ENCODE results near the gene PDCD2L.
"Not testable (repeated sequence)": the region's sequence is repeated elsewhere in the genome, so short reads cannot be mapped to it uniquely, and the experiment has no call there.

Gene PDCD2L

DNA sequence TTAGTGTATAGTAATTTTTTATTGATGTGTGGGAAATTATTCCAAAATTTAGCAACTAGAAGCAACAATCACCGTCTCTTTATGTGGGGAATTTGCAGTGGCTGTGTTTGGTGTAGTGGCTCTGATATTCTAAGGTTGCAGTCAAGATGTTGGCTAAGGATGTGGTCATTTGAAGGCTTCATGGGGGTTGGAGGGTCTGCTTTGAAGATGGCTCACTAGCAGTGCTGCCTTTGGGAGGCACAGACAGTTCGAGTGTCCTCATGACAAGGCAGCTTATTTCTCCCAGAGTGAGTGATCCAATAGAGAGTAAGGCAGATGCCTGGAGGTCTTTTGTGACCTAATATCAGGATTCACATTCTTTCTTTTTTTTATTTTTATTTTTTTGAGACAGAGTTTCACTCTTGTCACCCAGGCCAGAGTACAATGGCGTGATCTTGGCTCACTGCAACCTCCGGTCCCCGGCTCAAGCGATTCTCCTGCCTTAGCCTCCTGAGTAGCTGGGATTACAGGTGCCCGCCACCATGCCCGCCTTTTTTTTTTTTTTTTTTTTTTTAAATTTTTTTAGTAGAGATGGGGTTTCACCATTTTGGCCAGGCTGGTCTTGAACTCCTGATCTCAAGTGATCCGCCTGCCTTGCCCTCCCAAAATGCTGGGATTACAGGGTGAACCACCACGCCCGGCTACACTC lies 30.5 kb upstream of the PDCD2L start:
- DNase-seq (ENCODE audit: low read depth in 2 of 2) = no peak

DNA sequence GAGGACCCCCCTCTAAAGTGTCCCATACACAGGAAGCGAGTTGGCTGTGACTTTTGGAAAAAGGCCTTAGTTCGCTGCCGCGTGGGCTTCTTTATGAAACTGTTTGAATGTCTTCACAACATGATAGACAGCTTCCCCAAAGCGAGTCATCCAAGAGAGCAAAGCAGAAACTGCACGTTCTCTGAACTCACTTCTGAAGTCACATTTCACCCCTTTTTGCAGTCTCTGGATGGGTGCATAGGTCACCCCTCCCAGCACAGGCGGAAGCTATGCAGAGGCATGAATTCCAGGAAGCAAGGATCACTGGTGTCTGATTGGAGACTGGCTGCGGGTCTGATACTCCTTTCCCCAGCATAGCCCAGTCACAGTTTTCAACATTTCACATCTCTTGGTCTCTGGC lies 28.6 kb upstream of the PDCD2L start:
- DNase-seq (ENCODE audit: low read depth in 2 of 2) = no peak

DNA sequence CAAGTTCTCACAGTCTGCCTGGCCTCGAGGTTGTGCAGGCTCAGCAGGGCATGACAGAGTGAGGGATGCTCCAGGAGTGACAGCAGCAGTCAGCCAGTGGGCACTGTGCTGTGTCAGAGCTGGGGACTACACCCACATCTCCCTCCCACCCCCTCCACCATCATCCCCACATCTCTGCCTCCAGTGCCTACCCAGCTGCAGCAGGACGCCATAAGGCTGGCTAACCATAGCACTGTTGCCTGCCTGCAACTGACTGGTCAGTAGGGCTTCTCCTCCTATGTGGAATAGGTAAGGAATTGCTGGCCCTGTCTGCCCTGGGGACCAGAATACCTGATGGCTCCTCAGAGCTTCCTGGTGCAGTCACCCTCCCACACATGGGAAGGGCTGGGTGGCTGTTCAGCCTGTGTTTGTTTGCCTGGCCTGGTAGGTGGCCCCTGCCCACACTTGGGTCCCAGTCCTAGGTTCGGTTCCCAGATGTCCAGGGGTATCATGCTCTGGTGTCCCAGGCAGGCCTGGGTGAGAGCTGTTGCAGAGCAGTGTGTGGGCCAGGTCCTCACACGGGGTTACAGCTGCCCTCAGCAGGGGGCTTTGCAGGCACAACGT lies 23.5 kb upstream of the PDCD2L start:
- DNase-seq (ENCODE audit: low read depth in 2 of 2) = no peak

DNA sequence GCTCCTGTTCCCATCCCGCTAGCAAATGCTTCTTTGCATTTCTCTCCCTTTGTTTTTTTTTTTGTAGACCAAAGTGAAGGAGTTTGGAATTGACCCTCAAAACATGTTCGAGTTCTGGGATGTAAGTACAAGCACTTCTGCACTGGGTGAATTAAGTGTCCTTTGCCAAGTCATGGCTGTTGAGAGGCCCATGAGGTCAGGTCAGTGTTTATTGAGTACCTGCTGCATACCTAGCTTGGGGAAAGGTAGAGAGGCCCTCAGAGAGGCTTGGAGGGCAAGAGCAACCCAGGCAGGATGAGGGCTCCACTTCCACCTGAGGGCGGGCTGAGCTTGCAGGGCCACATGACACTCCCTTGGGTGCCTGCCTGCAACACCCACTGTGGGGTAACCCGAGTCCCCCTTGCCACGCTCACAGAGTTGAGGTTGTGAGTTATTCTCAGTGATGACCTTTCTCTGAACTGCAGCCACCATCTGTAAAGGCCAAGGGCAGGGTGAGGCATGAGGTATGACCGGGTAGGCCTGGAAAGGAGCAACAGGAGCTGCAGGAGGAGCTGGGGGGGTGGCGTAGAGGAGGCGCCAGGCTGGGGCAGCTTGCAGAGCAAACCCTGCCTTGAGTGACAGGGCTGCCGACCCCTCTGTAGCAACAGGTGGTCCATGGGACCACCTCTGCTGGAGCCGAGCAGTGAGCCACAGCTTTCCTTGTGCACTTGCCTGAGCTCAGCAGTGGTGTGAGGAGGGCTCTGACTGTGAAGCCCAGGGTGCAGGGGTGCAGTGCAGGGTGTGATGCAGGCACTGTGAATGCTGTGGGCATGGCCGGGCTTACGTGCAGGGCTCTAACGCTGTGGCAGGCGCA lies 22.6 kb upstream of the PDCD2L start:
- no peak for DNase-seq (ENCODE audit: low read depth in 2 of 2)

DNA sequence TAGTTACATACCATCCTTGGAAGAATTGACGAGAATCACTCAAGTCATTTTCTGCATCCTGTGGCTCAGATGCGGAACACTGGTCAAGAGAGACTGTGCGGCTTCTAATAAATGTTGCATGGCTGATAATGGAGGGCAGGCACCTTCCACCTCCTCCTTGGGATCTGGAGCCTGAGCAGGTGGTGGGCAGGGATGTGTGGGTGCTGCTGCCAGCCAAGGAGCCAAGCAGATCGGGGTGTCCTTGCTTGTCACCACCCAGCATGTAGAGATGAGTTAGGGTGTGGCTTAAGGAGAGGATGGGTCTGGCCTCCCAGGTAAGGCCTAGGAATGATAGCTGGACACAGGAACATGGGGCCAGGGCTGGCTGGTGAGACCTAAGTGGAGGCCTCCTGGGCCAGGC lies 21.7 kb upstream of the PDCD2L start:
- no peak for DNase-seq (ENCODE audit: low read depth in 2 of 2)

DNA sequence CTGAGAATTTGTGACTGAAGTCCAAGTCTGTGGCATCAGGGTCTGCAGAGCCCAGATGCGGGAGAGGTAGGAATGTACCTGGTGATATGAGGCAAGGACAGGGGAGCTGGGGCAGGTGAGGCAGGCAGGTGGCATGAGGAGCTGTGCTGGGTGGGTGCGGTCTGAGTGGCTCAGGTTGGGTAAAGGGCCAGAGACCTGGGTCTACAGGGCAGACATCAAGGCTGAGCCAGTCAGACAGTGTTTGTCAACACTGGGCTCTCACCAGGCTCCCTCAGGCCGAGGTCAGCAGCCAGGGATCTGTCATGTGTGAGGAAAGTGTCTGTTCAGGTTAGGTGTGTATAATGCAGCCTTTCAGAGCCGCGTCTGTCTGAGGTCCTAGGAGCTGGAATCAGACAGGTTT lies 20.6 kb upstream of the PDCD2L start:
- DNase-seq (ENCODE audit: low read depth in 2 of 2) = no peak

DNA sequence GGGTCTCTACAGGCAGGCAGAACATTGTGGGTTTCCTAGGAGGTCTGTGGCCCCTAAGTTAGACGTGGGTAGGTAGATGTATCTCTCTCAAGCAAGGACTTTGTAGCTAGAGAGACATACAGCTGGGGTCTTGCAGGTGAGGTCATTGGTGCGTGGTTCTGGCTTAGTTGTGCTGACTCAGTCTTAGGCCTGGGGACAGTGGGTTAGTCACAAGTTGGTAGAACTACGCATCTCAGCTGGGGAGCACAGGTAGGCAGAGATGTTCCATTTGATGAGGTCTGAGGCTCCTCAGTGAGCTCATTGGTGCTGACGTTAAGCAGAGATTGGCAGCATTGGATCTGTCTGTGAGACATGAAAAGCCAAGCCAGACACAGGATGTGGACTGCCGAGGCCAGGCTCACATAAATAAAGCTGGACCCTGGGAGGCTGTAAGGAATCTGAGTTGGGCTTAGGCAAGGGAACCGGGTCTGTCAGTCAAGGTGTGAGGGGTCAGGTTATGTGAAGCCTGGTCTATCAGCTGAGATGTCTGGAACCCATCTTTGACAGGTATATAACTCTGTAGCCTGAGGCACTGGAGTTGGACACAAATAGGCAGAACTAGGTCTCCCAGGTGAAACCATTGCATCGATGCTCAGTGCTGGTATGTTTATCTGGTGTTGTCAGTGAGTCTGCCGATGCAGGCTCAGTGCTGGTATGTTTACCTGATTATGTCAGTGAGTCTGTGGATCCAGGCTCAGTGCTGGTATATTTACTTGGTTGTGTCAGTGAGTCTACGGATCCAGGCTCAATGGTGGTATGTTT lies 17.4 kb upstream of the PDCD2L start:
- no peak for DNase-seq (ENCODE audit: low read depth in 2 of 2)

DNA sequence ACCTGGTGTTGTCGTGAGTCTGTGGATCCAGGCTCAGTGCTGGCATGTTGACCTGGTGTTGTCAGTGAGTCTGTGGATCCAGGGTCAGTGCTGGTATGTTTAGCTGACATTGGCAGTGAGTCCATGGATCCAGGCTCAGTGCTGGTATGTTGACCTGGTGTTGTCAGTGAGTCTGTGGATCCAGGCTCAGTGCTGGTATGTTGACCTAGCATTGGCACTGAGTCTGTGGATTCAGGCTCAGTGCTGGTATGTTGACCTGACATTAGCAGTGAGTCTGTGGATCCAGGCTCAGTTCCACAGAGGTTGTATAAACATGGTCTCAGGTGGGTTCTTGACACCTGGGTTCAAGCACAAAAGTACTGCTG lies 16.8 kb upstream of the PDCD2L start:
- no peak for DNase-seq (ENCODE audit: low read depth in 2 of 2)

DNA sequence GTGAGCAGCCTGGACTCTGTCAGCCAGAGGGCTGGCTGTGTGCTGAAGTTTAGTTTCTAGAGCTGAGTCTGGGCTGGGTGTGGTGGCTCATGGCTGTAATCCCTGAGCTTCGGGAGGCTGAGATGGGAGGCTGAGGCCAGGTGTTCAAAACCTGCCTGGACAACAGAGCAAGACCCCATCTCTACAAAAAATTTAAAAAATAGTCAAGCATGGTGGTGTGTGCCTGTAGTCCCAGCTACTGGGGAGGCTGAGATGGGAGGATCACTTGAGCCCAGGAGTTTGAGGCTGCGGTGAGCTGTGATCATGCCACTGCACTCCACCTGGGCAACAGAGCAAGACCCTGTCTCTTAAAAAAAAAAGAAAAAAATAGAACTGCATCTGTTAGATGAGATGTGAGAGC lies 15.5 kb upstream of the PDCD2L start:
- DNase-seq (ENCODE audit: low read depth in 2 of 2) = not testable (repeated sequence)

DNA sequence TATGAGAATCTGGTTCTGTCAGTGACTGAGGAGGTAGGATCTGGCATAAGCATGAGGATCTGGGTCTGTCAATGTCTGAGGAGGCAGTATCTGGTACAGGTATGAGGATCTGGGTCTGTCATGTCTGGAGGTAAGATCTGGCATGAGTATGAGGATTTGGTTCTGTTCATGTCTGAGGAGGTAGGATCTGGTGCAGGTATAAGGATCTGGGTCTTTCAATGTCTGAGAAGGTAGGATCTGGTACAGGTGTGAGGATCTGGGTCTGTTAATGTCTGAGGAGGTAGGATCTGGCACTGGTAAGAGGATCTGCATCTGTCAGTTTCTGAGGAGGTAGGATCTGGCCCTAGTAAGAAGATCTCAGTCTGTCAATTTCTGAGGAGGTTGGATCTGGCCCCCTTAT lies 12.4 kb upstream of the PDCD2L start:
- no peak for DNase-seq (ENCODE audit: low read depth in 2 of 2)

DNA sequence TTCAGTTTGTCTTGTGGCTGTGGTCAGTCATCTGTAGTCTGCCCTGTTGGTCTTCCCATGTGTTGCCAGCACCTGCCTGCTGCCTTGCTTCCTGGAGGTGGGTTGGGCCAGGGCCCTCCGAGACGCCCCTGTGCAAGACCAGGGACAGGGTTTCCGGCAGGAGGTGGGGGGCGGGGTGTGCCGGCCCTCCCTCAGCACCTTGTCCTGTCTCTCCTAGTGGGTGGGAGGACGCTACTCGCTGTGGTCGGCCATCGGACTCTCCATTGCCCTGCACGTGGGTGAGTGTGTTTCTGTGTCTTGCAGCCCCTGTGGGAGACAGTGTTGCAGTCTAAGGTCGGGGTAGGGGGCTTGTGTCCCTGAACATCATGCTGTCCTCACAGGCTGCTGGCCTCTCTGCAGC lies 11.2 kb upstream of the PDCD2L start:
- DNase-seq (ENCODE audit: low read depth in 2 of 2) = no peak

DNA sequence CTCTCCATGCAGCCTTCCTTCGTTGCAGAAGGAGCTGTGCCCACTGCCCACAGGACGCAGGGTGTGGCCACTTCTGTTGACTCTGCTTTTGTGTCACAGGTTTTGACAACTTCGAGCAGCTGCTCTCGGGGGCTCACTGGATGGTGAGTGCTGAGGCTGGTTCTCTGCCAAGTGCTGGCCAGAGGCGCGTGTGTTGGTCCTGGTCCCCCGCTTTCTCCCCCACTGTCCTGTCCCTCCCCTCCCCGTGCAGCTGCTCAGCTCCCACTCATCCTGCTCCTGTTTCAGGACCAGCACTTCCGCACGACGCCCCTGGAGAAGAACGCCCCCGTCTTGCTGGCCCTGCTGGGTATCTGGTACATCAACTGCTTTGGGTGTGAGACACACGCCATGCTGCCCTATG lies 10.6 kb upstream of the PDCD2L start:
- DNase-seq (ENCODE audit: low read depth in 2 of 2) = no peak

DNA sequence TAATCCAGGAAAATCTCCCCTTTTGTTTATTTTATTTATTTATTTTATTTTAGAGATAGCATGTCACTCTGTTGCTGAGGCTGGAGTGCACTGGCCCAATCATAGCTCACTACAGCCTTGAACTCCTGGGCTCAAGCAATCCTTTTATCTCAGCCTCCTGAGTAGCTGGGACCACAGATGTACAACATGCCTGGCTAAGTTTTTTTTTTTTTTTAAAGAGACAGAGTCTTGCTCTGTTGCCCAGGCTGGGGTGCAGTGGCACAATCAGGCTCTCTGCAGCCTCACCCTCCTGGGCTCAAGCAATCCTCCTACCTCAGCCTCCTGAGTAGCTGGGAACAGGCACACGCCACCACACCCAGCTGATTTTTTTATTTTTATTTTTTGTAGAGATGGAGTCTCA lies 6.3 kb upstream of the PDCD2L start:
- no peak for DNase-seq (ENCODE audit: low read depth in 2 of 2)

DNA sequence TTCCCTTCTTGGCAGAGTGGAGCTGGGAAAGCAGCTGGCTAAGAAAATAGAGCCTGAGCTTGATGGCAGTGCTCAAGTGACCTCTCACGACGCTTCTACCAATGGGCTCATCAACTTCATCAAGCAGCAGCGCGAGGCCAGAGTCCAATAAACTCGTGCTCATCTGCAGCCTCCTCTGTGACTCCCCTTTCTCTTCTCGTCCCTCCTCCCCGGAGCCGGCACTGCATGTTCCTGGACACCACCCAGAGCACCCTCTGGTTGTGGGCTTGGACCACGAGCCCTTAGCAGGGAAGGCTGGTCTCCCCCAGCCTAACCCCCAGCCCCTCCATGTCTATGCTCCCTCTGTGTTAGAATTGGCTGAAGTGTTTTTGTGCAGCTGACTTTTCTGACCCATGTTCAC lies 4.3 kb upstream of the PDCD2L start:
- no peak for DNase-seq (ENCODE audit: low read depth in 2 of 2)

DNA sequence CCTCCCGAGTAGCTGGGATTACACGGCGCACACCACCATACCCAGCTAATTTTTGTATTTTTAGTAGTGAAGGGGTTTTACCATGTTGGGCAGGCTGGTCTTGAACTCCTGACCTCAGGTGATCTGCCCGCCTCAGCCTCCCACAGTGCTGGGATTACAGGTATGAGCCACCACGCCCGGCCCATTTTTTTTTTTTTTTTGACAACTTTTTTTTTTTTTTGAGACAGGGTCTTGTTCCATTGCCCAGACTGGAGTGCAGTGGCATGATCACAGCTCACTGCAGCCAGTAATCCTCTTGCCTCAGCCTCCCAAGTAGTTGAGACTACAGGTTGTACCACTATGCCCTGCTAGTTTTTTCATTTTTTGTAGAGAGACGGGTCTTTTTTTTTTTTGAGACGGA lies 3.4 kb upstream of the PDCD2L start:
- not testable (repeated sequence) for DNase-seq (ENCODE audit: low read depth in 2 of 2)

DNA sequence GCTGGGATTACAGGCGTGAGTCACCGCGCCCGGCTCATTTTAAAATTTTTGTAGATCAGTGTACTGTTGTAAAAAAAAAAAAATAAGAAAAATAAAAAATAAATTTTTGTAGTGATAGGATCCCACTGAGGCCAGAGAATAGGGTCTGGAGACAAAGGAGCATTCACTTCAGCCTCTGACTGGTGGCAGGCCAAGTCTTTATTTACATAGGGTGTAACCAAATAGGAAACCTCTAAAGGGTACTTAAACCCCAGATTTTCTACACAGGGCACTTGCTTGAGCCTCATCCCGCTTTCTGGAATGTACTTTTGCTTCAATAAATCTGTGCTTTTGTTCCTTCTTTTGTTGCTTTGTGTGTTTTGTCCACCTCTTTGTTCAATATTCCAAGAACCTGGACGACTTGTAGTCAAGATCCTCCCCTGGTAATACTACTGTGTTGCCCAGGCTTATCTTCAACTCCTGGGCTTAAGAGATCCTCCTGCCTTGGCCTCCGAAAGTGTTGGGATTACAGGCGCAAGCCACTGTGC lies 2.1 kb upstream of the PDCD2L start:
- DNase-seq (ENCODE audit: low read depth in 2 of 2) = no peak

DNA sequence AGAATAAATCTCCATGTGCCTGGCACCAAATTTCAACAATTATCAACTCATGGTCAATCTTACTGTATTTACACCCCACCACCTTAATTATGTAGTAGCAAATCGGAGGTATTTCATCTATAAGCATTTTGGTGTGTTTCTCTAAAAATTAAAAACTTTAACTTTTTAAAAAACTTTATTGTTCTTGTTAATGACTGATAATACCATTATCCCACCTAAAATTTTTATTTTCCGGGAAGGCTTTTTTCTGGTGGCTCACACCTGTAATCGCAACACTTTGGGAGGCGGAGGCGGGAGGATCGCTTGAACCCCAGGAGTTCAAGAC lies 453 bp upstream of the PDCD2L start:
- no peak for DNase-seq (ENCODE audit: low read depth in 2 of 2)

DNA sequence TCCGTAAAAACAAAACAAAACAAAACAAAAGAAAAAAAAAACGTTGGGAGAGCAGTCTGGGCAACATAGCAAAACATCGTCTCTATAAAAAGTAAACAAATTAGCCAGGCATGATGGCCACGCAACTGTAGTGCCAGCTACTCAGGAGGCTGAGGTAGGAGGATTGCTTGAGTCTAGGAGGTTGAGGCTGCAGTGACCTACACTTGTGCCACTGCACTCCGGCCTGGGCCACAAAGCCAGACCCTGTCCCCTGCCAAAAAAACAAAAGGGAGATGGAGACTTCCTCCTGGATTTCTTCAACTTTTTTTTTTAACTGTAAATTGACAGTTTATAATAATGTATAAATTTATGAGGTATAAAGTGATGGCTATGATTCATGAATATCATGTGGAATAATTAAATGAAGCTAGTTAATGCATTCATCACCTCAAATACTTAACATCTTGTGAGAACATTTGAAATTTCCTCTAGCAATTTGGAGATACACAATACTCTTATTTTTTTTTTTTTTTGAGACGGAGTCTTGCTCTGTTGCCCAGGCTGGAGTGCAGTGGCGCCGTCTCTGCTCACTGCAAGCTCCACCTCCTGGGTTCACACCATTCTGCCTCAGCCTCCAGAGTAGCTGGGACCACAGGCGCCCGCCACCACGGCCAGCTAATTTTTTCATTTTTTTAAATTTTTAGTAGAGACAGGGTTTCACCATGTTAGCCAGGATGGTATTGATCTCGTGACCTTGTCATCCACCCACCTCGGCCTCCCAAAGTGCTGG lies 1.9 kb downstream of the PDCD2L start:
- DNase-seq (ENCODE audit: low read depth in 2 of 2) = no peak

DNA sequence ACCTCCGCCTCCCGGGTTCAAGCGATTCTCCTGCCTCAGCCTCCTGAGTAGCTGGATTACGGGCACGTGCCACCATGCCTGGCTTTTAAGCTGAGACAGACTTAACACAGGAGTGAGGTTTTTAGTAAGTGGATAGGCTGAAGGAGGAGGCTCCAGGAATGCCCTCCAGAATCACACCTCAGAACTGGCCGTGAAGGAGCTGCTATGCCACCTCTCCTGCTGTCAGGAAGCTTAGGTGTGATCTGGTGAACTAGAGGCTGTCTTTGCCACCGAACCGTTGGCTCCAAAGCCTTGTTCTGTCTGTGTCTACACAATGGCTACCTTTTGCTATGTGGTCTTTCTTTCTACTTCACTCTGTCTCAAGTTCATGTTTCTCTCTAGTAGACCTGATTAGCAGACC lies 4.2 kb downstream of the PDCD2L start:
- no peak for DNase-seq (ENCODE audit: low read depth in 2 of 2)

DNA sequence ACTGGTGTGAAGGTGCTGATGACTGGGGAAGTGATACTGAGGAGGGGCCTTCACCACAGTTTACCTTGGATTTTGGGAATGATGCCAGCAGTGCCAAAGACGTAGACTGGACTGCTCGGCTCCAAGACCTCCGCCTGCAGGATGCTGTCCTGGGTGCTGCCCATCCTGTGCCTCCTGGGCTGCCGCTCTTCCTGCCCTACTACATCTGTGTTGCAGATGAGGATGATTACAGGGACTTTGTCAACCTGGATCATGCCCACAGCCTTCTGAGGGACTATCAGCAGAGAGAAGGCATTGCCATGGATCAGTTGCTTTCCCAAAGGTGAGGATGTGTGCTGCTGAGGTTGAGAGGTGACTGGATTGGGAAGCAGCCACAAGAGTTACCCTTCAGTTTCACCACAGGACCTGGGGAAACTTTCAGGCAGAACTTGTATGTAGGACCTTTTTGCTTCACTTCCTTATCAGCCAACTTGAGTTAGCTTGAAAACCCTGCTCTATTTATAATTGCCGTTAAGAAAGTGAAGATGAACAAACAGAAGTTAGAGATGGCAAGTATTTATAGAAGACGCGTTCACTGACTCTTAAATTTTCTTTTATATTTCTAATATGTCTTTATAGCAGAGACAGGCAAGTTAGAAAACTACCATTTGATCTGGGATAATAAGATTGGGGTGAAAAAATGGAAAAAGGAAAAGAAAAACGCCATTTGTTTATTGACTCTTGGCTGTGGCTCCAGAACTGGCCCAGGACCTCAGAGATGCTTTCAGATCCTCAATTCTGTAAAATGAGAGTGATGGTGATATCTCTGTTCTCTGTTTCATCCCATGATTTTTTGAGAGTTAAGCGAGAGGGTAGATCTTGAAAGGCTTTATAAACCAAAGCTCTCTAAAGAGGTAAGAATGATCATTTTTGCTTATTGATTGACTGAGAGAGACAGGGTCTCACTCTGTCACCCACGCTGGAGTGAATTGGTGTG lies 5.3 kb downstream of the PDCD2L start:
- no peak for DNase-seq (ENCODE audit: low read depth in 2 of 2)
